A549 (cell line): ENCODE data around the gene RAB13. TPM values are rescaled to one million over a fixed set of nuclear protein-coding genes. Genes with fewer than 3 reads are reported as not detected.

Experiments used
- ATAC-seq, 2 experiments: fragments of 200-7000 bp in 1 of 2; fragments of >200 bp in 1 of 2; cut with Nextera tagmentation in 1 of 2; cut with Tn5 transposase in 1 of 2; 3 replicates each; pipeline versions ENCODE4 v1.8.0 to v1.9.1; 2018 to 2020; ENCODE audit warnings: mild to moderate bottlenecking in 1 of 2, moderate library complexity in 1 of 2
- CTCF ChIA-PET: fragments of 300-600 bp; sonication (Branson Sonifier 250); formaldehyde crosslinking; extraction: SDS; loops from one replicate; lab custom pipeline; 2021; ENCODE audit warnings: antibody characterized with exemption, inconsistent platforms; lab: Yijun Ruan, JAX
- POLR2A ChIA-PET: fragments of 350-600 bp; formaldehyde crosslinking; extraction: SDS; loops from one replicate; lab custom pipeline; 2021; ENCODE audit warnings: antibody characterized with exemption, inconsistent platforms; lab: Yijun Ruan, JAX
- DNase-seq, 2 experiments: peaks; one replicate each; pipeline versions ENCODE4 v3.0.0 to v3.0.0-alpha.2; 2011 to 2016; ENCODE audit warnings: low read depth in 1 of 2, low spot score in 1 of 2
- FAIRE-seq: peaks from 2 replicates; lab custom pipeline; 2011; peaks lifted over from hg19 to GRCh38; lab: Jason Lieb, UNC
- H3K27ac ChIP-seq, 2 experiments: fragments of >200 bp; sonication (Bioruptor Twin); formaldehyde crosslinking; 3 replicates each; pipeline ENCODE4 v1.5.1; 2016 to 2017
- H3K4me1 ChIP-seq: fragments of >200 bp; sonication (Bioruptor Twin); formaldehyde crosslinking; 3 replicates; pipeline ENCODE4 v1.6.1; 2016
- H3K4me2 ChIP-seq: fragments of >200 bp; sonication (Bioruptor Twin); formaldehyde crosslinking; 3 replicates; pipeline ENCODE4 v1.6.1; 2016
- H3K4me3 ChIP-seq: fragments of >200 bp; sonication (Bioruptor Twin); formaldehyde crosslinking; 3 replicates; pipeline ENCODE4 v1.5.1; 2016
- H3K9me3 ChIP-seq: fragments of >200 bp; sonication (Bioruptor Twin); formaldehyde crosslinking; 3 replicates; pipeline ENCODE4 v1.6.1; 2016
- CBX2 ChIP-seq: fragments of 200-600 bp; sonication (generic); IDR thresholded peaks from 2 replicates; pipeline ENCODE4 v1.6.1; 2016; ENCODE audit warnings: low read depth, mild to moderate bottlenecking, borderline replicate concordance
- CHD2 ChIP-seq: fragments of 150-350 bp; IDR thresholded peaks from 2 replicates; pipeline ENCODE4 v1.6.1; 2014; ENCODE audit warnings: low read length; ENCODE audit not compliant: partially characterized antibody
- FOSL2 ChIP-seq, 2 experiments: fragments of 450-650 bp in 1 of 2; fragments of >200 bp in 1 of 2; sonication (Bioruptor Twin) in 1 of 2; formaldehyde crosslinking; IDR thresholded peaks; 2 replicates each; pipeline versions ENCODE4 v1.5.0 to v1.6.1; 2016 to 2020; ENCODE audit warnings: mild to moderate bottlenecking in 1 of 2, moderate library complexity in 1 of 2
- HDAC2 ChIP-seq: fragments of 200-600 bp; sonication (generic); IDR thresholded peaks from 2 replicates; pipeline ENCODE4 v1.6.1; 2016
- HOXA7 ChIP-seq: fragments of 250-450 bp; sonication (Bioruptor Pico); IDR thresholded peaks from 2 replicates; pipeline ENCODE4 v1.5.0; 2020; ENCODE audit warnings: mild to moderate bottlenecking, moderate library complexity
- HOXB5 ChIP-seq: fragments of 250-450 bp; sonication (Bioruptor Pico); IDR thresholded peaks from 2 replicates; pipeline ENCODE4 v1.5.0; 2020; ENCODE audit warnings: mild to moderate bottlenecking, moderate library complexity
- JUN ChIP-seq, 2 experiments: fragments of >200 bp; sonication (Bioruptor Twin); formaldehyde crosslinking; IDR thresholded peaks; 2 replicates in 1 of 2; 3 replicates in 1 of 2; pipeline ENCODE4 v1.6.1; 2016 to 2017
- JUNB ChIP-seq: fragments of >200 bp; sonication (Bioruptor Twin); formaldehyde crosslinking; IDR thresholded peaks from 2 replicates; pipeline ENCODE4 v1.6.1; 2016
- NFE2L2 ChIP-seq: fragments of 150-350 bp; conservative IDR thresholded peaks from 2 replicates; pipeline ENCODE4 v1.6.1; 2014; ENCODE audit warnings: low read length
- NR3C1 ChIP-seq: fragments of >200 bp; sonication (Bioruptor Twin); formaldehyde crosslinking; IDR thresholded peaks from 3 replicates; pipeline ENCODE4 v1.6.1; 2017
- PHF8 ChIP-seq: fragments of 200-600 bp; sonication (generic); IDR thresholded peaks from 2 replicates; pipeline ENCODE4 v1.6.1; 2016; ENCODE audit warnings: low read depth, mild to moderate bottlenecking, antibody characterized with exemption, moderate library complexity, borderline replicate concordance
- POLR2A ChIP-seq: IDR thresholded peaks from 2 replicates; pipeline ENCODE4 v1.6.1; 2012; ENCODE audit warnings: mild to moderate bottlenecking, low read length
- RARB ChIP-seq: fragments of 250-450 bp; sonication (Bioruptor Pico); IDR thresholded peaks from 2 replicates; pipeline ENCODE4 v1.8.0; 2021; ENCODE audit warnings: mild to moderate bottlenecking, moderate library complexity
- SREBF2 ChIP-seq: fragments of 450-650 bp; IDR thresholded peaks from 2 replicates; pipeline ENCODE4 v1.6.1; 2014; ENCODE audit warnings: mild to moderate bottlenecking, moderate library complexity
- TP53 ChIP-seq: fragments of 250-450 bp; sonication (Bioruptor Pico); IDR thresholded peaks from 2 replicates; pipeline ENCODE4 v1.5.0; 2021; ENCODE audit warnings: mild to moderate bottlenecking, moderate library complexity
- ZC3H11A ChIP-seq: fragments of 450-650 bp; IDR thresholded peaks from 2 replicates; pipeline ENCODE4 v1.6.1; 2014; ENCODE audit warnings: antibody characterized with exemption, mild to moderate bottlenecking
- WGBS: methylation state at CpG from one replicate; pipeline ENCODE4 v1.1.6; 2017; ENCODE audit errors: missing lambda C conversion rate; 5-methylcytosine and 5-hydroxymethylcytosine counted together
- polyA plus RNA-seq, 4 experiments: library from polyadenylated mRNA; depleted of rRNA in 3 of 4; stranded (reverse); fragments of >200 nt; fragmentation: RNase III in 1 of 4; extraction: RNeasy Plus Mini Kit Qiagen cat#74134 plus additional on column Dnase treatment in 1 of 4; gene quantifications; 2 replicates in 3 of 4; 3 replicates in 1 of 4; pipeline ENCODE4 v1.2.3, GENCODE V29; 2011 to 2017
- TF ChIP-seq, protein P1 (sequence below): fragments of 450-650 bp; IDR thresholded peaks from 2 replicates; pipeline ENCODE4 v1.6.1; 2014; ENCODE audit warnings: antibody characterized with exemption
- TF ChIP-seq, protein P2 (sequence below): IDR thresholded peaks from 2 replicates; pipeline ENCODE4 v1.6.1; 2012
- TF ChIP-seq, protein P3 (sequence below): fragments of 200-600 bp; sonication (generic); IDR thresholded peaks from 2 replicates; pipeline ENCODE4 v1.6.1; 2016; ENCODE audit warnings: antibody characterized with exemption, mild to moderate bottlenecking, moderate library complexity

The RAB13 gene
- polyA plus RNA-seq, 2 of the 4 experiments (the other 2 are of a cell fraction), result 90.9 to 160 TPM

DNA sequence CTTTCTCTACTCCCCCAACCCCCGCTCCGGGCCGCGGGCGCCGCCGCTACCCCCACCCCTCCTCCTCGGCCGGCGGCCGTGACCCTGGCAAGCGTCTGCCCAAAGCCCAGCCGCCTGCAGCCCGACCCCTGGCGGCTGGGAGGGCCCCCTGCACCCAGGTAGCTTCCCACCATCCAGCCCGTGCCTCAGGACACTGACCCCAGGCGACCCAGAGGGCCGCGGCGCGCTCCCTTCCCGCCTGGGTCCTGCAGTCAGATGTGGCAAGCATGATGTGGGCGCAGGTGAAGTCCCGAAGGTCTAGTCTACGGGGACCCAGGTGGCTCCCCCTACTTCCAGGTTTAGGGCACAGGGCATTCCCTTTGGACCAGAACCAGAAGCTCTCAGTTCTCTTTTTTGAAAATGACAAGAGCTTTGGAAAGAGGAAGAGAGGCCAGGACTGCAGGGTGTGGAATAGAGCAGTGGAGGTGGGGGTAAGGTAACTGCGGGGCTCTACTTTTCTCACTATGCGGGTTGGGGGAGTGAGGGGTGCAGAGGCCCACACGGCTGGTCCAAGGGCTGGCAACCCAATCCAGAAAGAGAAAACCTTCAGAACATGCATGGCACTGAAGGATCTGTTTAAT, 39.4 kb downstream of the RAB13 start, which contains the start of gene DENND4B (continued):
- TF ChIP-seq PHF8 (no peak), CHD2 (no peak), NR3C1 (no peak), HOXB5 (no peak), HOXA7 (CRISPR knock-in tag) (no peak), FOSL2 (IDR thresholded peaks at IDR 0.05) (no peak), FOSL2 (CRISPR knock-in tag; IDR thresholded peaks at IDR 0.05) (no peak), NFE2L2 (no peak), RARB (CRISPR knock-in tag) (no peak), TP53 (no peak), SREBF2 (no peak), JUNB (no peak), HDAC2 (no peak)
- TF ChIP-seq, protein P1, sequence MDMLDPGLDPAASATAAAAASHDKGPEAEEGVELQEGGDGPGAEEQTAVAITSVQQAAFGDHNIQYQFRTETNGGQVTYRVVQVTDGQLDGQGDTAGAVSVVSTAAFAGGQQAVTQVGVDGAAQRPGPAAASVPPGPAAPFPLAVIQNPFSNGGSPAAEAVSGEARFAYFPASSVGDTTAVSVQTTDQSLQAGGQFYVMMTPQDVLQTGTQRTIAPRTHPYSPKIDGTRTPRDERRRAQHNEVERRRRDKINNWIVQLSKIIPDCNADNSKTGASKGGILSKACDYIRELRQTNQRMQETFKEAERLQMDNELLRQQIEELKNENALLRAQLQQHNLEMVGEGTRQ, result no peak
- TF ChIP-seq, protein P2, sequence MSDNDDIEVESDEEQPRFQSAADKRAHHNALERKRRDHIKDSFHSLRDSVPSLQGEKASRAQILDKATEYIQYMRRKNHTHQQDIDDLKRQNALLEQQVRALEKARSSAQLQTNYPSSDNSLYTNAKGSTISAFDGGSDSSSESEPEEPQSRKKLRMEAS, result peak; percentile 62

DNA sequence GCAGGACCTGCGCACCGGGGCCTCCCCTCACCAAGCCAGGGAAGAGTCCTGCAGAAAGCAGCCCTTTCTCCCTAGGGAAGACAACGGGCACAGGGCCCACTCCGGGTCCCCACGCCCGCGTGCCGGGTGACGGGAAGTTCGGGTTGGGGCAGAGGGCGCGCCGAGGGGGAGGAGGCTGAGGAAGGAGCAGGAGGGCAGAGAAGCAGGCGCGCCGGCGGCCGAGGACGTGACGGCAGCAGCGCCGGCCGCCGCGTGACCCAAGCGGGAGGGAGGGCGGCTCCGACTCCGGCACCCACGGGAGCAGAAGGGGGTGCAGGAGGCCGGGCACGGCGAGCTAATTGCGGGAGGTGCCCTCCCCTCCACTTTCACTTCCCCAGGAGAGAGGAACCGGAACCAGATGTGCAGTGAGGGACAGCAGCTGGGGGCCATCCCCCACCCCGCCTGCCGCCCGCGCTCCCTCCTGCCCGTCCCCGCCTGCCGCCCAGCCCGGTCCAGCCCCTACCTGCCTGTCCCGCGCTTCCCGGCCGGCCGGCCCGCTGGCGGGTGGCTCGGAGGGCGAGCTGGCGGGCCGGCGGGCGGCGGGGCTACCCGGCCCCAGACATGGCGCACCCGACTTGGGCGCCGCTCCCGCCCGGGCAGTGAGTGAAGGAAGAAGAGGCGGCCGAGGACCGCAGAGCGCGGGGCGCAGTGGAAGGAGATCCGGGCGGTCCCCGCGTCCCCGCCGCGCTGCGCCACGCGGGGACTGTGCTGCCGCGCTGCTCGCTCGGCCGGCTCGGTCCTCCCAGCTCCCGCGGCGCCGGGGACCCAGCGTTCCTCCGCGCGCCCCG, 40.1 kb downstream of the RAB13 start:
- ChIA-PET CTCF (interaction anchor here (0.7 to 5.8 kb wide), 39 partner anchors 8 to 384 kb away, joined by 3 to 75 read pairs (median 4); partner anchors contain the start of genes CREB3L4, CRTC2, JTB and RAB13), POLR2A (interaction anchor here (0.5 to 2.0 kb wide), 16 partner anchors 10 to 1376 kb away, joined by 3 to 16 read pairs (median 3); partner anchors contain the start of genes CHTOP, CREB3L4, GATAD2B and INTS3)
- ATAC-seq, result peak; percentile 69 to 73
- FAIRE-seq, result no peak
- peaks cover 16% of the 10 kb centered on the region for H3K4me1 ChIP-seq
- peak; percentile 58 to 61 for DNase-seq
- TF ChIP-seq PHF8 (0 out of 2 replicates have a peak, but pooled peaks have one; percentile 20), POLR2A (peak; percentile 34; the same call in 1 of the 2 replicates), JUN (IDR thresholded peaks at IDR 0.05) (peak; percentile 53 to 85; a peak in 3 of 5 replicates), CBX2 (no peak), ZC3H11A (no peak)
- TF ChIP-seq, protein P2, result peak; percentile 52; the same call in 1 of the 2 replicates
- TF ChIP-seq, protein P1, result peak; percentile 57; the same call in 1 of the 2 replicates
- TF ChIP-seq, protein P3, sequence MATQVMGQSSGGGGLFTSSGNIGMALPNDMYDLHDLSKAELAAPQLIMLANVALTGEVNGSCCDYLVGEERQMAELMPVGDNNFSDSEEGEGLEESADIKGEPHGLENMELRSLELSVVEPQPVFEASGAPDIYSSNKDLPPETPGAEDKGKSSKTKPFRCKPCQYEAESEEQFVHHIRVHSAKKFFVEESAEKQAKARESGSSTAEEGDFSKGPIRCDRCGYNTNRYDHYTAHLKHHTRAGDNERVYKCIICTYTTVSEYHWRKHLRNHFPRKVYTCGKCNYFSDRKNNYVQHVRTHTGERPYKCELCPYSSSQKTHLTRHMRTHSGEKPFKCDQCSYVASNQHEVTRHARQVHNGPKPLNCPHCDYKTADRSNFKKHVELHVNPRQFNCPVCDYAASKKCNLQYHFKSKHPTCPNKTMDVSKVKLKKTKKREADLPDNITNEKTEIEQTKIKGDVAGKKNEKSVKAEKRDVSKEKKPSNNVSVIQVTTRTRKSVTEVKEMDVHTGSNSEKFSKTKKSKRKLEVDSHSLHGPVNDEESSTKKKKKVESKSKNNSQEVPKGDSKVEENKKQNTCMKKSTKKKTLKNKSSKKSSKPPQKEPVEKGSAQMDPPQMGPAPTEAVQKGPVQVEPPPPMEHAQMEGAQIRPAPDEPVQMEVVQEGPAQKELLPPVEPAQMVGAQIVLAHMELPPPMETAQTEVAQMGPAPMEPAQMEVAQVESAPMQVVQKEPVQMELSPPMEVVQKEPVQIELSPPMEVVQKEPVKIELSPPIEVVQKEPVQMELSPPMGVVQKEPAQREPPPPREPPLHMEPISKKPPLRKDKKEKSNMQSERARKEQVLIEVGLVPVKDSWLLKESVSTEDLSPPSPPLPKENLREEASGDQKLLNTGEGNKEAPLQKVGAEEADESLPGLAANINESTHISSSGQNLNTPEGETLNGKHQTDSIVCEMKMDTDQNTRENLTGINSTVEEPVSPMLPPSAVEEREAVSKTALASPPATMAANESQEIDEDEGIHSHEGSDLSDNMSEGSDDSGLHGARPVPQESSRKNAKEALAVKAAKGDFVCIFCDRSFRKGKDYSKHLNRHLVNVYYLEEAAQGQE, result 0 out of 2 replicates have a peak, but pooled peaks have one; percentile 9
- peak overlapping the region; percentile 89 for H3K4me2 ChIP-seq
- H3K4me3 ChIP-seq, result peak overlapping the region; percentile 99
- under 1% methylated on average over 42 of the region's 95 CpGs for WGBS
- peak overlapping the region; percentile 98 to 99 for H3K27ac ChIP-seq
- H3K9me3 ChIP-seq, result no peaks in the 10 kb centered on the region
